Glomerular visceral epithelial cell (primary cell): ENCODE measurements around the gene ASTL.

Experiments used
- DNase-seq: peaks from one replicate; pipeline ENCODE4 v3.0.0-alpha.2; 2016; ENCODE audit errors: extremely low spot score

The ASTL gene

DNA sequence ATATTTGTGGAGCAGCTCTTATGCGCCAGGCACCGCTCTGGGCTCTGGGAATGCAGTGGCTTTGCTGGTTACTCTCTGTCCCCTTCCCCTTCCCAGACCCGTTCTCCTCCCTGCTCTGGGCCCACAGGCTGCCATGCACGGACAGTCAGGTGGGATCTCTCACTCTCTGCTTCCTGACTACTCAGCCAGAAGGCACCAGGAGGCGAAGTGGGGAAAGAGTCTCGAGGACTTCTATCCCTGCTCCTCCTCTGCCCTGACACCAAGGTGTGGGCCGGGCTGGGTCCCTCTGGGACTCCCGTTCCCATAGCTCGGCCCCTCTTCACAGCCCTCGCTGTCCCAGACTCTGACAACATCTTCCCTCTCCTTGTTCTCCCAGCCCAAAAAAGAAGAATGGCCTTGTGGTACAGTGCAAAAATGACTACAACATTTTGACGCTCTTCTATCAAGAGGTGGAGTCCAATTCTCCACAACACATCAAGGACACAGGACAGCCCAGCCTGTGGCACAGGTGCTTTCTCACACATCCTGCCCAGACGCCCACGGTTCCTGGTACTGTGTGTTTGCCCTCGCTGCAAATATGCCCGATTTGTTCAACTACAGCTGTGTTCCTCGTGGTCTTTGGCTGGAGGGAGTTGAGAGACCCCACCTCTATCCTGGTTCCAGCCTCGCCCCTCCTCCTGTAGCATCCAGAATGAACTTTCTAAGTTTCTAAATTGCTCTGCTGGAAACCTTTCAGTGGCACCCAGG, 21.0 kb upstream of the ASTL start:
- no peak for DNase-seq

DNA sequence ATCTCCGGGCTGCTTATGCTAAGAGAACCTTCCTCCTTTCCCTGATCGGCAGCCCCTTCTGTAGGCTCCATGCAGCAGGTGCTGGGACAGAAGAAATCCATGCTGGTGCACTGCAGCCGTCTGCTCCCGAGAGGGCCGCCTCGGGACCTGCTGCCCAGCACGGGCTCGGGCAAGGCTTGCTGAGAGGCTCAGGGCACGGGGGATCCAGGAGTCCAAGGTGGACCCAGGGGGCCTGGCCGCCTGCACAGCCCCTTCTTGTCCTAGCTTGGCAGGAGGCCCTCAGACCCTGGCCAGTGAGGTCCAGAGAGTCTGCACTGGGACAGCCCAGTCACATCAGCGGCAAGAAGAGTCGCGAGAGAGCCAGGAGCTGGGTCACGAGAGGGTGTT, 20.2 kb upstream of the ASTL start:
- no peak for DNase-seq

DNA sequence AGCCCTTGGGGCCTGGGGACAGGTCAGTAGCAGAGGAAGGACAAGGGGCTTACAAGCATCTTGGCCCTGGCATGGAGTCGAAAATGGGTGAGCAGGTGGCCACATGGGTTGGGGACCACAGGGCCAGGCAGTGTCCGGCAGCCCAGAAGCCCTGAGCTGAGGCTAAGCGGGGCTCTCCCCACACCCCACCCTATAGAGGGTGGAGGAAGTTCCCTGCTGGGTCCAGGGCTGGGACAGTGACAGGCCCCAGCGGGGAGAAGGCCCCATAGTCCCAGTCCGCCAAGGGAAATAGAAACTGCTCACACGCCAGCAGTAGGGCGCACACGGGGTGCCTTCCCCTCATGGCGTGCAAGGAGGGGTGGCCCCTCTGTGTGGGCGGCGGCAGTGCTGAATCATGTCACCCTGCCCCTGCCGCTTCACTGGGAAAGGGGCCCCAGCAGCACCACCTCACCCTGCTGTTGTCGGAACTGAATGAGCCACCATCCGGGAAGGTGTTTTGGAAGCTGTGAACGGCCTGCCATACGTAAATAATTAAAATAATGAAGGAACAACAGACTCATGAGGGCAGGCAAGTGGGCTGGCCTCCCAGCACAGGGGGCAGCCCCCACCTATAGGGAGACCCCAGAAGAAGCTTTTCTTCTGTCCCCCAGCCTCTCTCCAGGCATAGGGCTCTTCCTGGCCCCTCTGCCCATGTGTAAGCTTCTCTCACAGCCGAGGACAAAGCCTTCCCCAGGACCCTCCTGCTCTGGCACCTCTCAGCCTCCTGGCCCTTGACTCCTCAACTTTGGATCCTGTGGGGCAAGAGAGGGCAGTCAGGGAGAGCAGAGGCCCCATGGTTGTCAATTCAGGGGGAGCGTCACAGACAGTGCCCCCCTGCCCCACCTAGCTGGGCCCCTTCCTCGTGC, 19.6 kb upstream of the ASTL start:
- DNase-seq: no peak

DNA sequence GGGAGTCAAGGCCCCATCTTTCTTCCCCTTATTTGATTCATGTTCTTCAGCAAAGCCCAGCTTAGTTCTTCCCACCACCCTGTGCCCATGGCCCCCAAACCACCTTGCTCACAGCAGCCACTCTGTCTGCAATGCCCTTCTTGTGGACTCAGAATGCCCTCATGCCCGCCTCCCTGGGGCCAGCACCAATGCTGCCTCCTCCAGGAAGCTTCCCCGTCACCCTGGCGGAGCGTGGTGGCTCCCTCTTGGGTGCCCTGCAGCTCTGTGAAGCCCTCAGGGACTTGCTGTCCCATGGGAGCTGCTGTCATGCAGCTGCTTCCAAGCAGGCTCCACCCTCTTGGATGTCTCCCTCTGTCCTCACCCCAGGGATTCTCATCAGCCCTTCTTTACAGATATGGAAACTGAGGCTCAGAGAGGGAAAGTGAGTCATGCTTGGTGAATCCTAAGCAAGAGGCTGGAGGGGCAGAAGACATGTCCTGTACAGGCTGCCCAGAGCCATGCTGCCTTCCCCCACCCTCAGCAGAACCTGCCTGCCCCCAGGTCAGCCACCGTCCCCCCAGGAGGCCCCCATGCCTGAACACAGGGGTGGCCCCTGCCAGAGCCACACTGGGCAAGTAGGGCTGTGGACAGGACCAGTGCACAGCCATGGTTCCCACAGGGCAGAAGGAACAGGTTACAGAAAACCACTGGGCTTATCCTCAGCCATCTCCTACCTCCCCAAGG, 18.8 kb upstream of the ASTL start:
- no peak for DNase-seq

DNA sequence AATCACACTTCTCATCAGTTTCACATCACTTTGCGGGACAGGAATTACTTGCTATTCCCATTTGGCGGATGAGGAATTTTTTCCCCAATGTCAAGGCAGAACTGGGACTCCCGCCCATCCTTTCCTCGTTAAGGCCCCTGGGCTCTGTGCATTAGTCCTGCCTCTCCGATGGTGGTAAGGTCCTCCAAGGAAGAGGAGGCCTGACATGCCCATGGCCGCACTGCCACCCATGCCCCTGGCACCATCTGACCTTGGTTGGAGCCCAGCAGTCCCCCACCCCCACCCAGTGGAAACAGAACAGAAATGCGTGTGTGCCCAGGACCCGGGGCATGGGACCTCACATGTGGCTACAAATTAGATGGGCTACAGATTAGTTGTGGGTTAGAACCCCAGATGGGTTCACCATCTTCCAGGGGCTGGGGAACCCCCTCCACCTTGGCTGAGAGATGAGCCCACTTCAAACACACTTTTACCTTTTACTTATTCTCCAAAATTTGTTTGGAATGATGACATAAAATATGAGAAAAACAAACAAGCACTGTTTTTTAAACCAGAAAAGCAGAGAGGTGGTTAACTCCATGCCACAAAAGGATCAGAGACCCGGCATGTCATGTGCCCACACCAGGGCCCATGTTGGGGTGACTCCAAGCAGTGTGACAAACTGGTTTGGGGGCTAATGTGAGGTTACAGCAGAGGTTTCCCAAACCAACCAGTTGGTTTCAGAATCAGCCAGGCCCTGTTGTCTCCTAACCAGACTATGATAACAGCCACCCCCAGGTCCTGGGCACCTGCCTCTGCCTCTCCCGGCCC, 17.9 kb upstream of the ASTL start:
- DNase-seq: no peak

DNA sequence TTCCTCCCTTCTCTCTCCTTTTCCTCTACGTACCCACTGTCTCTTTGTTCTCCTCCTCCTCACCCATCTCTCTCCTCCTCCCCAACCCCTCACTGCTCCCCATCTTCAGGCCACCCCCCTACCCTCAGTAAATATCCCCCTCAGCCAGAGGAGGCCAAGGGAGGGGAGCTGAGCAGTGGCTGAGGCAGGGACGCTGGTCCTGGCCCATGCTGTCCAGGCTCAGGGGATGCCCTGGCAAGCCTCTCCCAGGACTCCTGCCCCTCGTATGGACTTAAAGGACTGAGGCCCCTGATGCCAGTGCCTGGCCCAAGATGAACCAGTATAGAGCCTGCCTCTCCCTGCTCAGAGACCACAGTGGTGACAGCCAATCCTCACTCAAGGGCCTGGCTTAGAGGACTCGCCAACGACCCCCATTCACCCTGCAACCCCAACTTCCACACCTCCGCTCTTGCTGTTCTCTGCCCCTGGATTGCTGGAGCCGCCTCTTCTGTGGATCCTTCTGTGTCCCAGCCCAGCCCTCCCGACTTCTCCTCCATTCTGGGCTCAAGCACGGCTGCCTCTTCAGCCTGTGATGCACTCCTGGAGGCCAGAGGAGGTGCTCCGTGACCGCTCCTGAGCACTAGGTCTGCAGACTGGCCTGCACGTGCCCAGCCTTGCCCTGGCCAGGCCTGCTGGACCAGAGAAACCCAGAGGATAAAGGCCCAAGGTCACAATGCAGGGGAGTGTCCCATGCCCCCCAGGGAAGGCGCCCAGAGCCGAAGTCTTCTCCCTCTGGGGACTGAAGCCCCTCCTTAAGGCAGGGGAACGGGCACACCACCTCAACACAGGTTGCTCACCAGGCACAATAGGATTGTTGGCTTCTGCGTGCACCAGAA, 16.4 kb upstream of the ASTL start:
- no peak for DNase-seq

DNA sequence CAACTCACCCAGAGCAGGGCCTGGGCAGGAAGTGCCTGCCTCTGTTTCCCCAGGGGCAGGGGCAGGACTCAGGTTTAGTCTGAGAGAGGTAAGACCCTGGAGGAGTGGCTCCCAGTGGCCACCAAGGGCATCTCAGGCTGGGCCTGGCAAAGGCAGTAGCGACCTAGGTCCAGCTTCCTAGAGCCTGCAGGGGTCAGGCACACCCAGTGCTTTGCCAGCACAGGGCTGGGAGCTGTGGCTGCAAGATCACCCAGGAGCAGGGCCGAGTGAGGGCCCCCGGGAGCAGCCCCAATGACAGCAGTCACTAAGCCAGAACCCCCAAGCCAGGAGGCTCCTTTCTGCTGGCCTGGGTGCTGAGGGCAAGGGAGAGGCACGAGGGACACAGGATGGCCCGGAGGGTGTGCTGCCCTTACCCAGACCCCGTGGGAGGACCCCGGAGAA, 15.7 kb upstream of the ASTL start:
- no peak for DNase-seq

DNA sequence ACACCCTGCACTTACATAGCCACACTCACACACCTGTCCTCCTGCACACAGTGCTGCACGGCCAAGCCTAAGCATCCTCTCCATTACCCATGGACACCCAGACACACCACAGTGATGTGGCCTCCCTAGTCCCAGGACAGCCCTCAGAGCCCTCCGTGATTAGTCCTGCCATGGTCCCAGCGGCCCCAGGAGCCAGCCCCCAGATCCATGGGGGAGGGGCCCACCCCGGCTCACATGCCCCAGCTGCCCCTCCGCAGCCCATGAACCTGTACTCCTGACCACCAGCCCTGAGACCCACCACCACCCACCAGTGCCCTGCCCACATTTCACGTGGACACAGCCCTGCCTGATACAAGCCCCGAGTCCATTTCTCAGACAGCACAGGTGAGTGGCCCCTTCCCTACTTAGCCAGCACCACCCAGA, 15.0 kb upstream of the ASTL start:
- DNase-seq: no peak

DNA sequence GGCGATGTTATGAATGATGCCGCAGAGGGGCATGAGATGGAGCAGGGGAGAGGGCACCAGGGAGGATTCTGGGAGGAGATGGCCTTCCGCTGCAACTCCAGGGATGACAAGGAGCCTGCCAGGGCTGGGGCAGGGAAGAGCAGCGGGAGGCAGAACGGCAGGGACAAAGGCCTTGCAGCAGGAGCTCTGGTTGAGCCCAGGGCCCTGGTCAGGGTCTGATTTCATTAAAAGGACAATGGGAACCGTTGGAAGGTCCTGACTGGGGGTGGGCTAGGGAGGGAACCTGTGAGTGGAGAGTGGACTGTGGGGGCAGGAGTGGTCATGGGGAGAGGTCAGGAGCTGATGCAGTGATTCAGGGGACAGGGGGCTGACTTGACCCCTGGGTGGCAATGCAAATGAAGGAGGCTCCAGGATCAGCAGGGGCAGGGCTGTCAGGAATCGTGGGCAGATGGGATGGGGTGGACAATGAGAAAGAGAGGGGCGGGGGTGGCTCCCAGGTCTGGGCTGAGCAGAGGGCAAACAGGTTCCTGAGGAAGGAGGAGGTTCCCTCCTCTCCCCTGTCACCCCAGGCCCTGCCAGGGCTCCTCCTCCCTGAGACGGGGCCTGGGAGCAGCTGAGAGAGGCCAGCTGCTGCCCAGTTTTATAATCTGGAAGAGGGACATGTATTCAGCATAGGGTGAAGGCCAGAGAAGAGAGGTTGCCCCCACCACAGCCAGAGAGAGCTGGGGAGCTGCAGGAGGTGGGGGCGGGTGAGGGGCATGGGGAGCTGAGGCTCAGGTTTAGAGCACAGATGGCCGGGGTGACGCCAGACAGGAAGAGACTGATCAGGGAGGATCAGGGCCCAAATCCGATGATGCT, 14.2 kb upstream of the ASTL start:
- DNase-seq: no peak

DNA sequence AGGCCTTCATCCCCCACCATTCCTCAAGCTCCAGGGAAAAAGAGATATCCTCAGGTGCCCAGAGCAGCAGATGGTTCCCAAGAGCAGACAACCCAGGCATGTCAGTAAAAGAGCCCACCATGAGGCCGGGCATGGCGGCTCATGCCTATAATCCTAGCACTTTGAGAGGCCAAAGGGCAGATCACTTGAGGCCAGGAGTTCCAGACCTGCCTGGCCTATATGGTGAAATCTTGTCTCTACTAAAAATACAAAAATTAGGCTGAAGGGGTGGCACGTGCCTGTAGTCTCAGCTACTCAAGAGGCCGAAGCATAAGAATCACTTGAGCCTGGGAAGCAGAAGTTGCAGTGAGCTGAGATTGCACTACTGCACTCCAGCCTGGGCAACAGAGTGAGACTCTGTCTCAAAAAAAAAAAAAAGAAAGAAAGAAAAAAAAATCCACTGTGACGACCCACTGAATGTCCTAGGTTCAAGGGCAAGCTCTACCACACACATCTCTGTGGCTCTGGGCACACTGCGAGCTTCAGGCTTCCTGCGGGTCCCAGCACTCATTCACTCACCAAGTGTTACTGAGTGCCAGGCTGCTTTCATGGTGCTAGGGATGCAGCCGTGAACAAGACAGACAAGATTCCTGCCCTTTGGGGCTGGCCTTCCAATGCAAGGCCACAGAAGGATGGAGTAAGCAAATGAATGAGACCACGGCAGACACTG, 13.4 kb upstream of the ASTL start:
- DNase-seq: no peak

DNA sequence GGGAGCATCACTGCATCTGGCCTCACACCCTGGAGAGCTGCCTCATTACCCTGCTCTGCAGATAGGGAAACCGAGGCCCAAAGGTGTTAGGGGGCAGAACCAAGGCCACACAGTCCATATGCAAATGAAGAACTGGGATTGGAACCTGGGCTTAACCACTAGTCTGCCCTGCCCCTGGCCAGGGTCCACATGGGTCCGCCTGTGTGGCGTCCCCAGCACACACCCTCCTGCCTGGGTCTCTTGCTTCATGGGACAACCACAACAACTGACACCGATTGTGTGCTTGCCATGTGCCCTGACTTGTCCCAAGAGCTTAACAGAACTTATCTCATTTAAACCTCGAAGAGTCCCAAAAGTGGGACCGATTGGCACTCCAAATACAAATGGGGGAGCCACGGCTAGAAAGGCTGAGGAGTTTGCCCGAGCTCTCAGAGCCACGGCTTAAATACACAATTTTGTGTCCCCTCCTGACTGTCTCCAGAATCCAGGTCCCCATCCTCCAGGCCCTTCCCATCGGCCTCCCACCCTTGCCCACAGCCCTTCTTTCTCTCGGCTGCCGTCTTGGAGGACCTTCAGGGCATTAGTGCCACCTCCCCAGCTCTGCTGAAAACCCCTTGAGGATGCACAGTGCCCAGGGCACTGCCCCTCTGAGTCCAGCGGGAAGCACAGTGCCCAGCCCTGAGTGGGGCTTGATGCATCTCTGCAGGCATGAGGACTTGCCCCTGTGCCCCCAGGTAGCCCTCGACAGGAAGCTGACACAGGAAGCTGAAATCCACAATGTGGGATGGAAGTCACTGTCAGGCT, 12.7 kb upstream of the ASTL start:
- DNase-seq: no peak

DNA sequence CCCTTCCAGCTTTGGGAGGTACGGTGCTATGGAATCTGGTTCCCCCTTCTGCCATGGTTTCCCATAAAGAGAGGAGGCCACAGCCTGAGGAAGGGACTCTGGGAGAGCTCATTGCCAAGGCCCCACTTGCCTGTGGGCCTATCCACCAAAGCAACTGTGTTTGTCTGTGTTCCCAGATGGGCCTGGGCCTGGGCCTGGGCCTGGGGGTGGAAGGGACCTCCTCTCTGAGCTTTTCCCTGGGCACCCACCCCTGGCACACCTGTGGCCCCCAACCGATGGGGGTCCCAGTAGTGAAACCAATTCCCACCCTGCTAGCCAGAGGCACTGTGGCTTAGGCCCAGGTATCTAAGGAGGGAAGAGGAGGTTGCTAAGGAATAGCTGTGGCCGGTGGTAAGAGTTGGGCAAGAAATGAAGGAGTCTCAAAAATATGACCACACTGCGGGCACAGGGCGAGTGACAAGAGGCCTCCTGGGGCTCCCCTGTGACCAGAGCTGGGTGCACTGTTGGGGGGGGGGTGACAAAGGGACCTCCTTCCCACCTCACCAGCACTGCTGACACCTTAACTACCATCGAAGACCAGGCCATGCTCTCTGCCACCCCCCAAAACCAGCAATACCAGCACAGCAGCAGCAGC, 11.8 kb upstream of the ASTL start:
- no peak for DNase-seq

DNA sequence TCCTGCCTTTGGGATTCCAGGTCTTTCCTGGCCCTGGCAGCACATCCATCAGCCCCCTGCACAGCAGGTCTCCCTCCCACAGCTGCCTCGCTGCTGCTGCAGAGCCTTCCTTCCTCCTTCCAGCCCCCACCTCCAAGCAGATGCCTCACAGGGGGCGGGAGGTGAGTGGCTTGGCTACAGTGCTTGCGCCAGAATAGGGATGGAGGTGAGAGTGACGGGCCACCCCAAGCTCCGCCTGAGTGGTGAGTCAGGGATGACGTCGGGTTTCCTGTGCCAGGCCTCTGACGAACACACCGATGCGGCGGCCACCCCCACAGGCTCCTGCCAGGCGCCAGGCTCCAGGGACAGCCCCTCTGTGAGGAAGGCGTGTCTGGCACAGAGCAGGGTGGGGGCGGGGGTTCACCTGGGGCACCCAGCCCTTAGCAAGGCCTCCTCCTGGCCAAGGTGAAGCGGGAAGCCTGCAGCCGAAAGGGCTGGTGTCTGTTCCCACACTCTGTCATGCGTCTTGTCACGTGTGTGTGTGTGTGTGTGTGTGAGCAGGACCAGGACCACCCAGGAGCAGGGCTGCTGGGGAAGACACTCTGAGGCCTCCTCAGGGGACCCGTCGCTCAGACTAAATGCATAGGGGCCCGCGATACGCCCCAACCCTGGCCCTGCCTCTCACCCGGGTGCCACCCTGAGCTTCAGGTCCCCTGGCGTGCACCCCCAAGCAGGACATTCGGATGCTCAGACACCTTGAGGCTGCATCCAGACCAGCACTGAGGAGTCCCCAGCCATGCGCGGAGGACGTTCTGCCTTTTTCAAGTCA, 10.3 kb upstream of the ASTL start:
- peak; percentile 50 for DNase-seq

DNA sequence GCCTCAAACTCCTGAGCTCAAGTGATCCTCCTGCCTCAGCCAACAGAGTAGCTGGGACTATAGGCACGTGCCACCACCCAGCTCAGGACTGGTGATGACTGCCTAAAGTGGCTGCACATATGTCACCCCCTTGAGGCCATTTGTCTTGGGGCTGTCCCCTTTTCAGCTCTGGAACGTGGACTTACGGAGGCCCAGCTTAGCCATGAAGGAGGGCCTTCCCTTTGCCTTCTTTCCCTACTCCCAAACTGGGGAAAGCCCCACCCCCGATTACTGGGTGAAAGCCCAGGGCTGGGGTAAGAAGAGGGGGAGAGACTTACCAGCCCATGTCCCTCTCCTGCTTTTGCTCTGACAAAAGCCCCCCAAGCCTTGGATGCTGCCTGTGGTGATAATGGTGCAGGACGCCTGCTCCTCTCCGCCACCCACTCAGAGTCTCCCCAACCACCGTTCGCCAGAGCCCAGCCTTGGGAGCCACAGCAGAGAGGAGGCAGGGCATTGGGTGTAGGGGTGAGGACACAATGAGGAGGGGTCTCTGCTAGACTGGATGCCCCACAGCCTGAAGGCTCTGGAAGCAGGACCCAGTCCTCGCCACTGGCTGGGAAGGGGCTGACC, 9.4 kb upstream of the ASTL start:
- no peak for DNase-seq

DNA sequence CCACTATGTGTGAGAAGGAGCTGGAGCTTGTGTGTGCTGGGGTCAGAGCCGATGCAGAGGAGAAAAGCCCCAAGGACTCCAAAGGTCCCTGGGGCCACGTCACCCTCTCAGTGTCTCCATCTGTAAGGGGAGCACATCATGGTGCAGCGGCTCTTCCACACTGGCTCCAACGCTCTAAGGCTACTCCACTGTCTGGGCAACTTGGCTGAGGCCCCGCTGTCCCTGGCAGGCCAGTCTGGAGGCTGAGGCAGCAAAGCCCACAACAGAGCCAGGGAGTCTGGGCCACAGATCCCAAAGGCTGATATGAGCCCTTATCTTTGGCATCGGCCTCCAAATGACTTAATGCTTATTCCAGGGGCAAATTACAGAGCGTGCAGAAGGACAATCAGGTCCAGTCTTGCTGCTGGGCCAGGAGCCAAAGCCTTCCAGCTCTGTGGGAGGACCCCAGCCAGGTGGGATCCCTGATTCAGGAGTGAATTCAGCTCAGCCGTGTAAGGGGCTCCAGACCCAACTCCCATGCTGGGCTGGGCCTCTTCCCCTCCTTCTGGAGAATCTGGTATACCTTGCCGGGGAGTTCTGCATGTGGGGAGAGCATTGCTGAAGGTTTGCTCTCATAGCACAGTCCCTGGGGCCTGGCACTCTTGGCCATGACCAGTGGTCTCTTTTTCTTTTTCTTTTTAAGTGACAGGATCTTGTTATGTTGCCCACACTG, 8.7 kb upstream of the ASTL start:
- no peak for DNase-seq
